ENCODE measurements around the gene IREB2.

DNA sequence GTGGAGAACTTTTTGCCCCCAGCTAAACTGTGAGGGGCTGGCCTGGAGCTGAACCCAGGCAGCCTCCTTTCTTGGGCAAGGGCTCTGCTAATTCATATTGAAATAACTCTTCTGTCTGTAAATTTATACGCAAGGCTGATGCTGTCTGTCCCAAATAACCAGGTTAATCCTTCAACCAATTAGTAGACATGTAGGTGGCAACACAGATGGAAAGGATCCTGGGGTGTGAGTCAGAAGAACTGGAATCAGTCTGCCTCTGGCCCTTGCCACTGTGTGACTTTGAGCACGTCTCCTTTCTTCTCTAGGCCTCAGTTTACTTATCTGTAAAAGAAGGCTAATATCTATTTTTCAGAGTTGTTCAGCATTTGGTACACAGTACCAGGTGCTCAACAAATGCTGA, 48.3 kb upstream of the IREB2 start:
- TF ChIP-seq POLR2AphosphoS5 (IDR thresholded peaks at IDR 0.05) (no peak), POLR2A (IDR thresholded peaks at IDR 0.05) (no peak)

Measured in upper lobe of left lung (tissue), 4 donors.